PC-3 (cell line): Measurements from ENCODE around the gene TCP1.

Source experiments
- CTCF ChIP-seq: fragments of 300-600 bp; sonication (generic); conservative IDR thresholded peaks from 2 replicates; pipeline ENCODE4 v1.5.1; 2017; ENCODE audit warnings: antibody characterized with exemption, low read depth, mild to moderate bottlenecking, low read length
- EZH2 ChIP-seq: fragments of 300-600 bp; sonication (generic); IDR thresholded peaks from one replicate; pipeline ENCODE4 v1.6.1; 2017; ENCODE audit warnings: antibody characterized with exemption, mild to moderate bottlenecking, low read length; ENCODE audit not compliant: unreplicated experiment

- TF ChIP-seq CTCF (no peak), EZH2 (no peak)
Measured at GRCh38 chr6:159836718-159837490, 47.5 kb upstream of the TCP1 start.
